RPMI8226 (cell line): ENCODE data around the gene BPGM.

Experiments used
- DNase-seq: peaks from one replicate; pipeline ENCODE4 v3.0.0-alpha.2; 2015

BPGM gene

GRCh38 chr7:134646425-134647305, at the start of gene BPGM:
TSS of gene BPGM (plus strand) at chr7:134646853. CDS start at chr7:134661508, 14,655 bp downstream.
- DNase-seq, result peak; percentile 100

DNA sequence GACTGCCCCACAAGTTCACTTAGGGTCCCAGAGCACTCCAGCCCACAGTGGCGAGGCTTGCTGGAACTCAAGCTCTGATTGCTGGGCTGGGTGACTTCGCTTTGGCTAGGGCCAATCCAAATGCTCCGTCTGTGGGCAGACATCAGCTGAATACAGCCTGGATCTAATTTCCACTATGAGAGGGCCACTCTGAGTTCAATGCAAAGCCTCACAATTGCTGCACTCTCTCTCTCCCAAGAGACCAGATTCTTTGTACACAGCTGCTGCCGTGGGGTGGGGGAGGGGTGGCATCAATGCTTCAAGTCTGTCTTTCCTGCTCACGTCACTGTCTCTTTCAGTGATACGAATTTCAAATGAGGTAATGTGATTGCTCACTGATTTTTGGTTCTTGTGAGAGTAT, 47.3 kb upstream of the BPGM start:
- no peak for DNase-seq

DNA sequence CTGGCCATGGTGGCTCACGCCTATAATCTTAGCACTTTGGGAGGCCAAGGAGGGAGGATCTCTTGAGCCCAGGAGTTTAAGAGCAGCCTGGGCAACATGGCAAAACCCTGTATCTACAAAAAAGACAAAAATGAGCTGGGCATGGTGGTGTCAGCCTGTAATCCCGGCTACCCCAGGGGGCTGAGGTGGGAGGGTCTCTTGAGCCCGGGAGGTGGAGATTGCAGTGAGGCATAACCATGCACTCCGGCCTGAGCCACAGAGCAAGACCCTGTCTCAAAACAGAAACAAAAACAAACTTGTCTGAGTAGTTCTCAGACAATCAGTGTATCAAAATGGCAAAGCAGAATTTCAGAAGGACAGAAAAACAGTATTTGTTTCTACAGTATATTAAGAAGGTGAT, 45.2 kb upstream of the BPGM start:
- no peak for DNase-seq

- peak; percentile 8 for DNase-seq
Measured at GRCh38 chr7:134602881-134603451, 43.7 kb upstream of the BPGM start.

DNA sequence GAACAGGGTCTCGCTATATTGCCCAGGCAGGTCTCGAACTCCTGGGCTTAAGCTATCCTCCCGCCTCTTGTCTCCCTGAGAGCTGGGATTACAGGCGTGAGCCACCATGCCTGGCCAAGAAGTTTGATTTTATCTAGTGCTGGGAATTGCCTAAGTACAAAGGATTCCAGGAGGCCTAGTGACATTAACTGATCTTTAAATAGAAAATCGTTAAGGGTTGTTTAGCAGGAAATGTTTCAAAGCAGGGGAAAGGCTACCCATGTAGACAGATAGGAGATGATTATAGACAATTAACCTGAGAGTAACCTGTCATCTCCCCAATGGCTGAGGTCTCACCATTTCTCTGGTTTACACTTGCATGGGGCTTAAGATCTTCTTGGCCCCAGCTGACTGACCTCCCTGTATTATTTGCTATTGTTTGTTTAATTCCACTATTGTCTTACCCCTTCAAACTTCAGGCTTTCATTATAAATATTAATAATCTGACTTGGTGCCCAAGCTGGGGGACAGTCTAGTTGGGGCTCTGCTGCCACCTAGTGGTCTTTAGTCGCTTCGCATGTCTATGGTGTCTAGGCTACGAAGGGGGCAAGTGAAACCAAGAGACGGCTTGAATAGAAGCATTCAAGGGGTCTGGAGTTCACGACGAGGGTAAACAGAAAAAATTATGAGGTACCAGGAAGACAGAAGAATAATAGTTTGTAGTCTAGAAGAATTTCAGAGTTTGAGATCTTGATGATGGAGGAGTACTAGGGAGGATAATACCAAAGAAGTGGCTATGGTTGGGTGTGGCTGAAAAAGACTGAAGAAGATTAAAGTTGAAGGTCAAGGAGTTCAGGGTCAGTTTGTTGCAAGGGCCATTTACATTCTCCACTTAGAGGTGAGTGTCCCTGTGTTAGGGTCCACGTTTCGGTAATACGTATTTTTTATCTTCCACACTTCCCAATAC, 40.4 kb upstream of the BPGM start:
- DNase-seq, result peak; percentile 80

GRCh38 chr7:134611611-134612151, 35.0 kb upstream of the BPGM start:
- no peak for DNase-seq

GRCh38 chr7:134612197-134612596, 34.5 kb upstream of the BPGM start:
- DNase-seq, result no peak

DNA sequence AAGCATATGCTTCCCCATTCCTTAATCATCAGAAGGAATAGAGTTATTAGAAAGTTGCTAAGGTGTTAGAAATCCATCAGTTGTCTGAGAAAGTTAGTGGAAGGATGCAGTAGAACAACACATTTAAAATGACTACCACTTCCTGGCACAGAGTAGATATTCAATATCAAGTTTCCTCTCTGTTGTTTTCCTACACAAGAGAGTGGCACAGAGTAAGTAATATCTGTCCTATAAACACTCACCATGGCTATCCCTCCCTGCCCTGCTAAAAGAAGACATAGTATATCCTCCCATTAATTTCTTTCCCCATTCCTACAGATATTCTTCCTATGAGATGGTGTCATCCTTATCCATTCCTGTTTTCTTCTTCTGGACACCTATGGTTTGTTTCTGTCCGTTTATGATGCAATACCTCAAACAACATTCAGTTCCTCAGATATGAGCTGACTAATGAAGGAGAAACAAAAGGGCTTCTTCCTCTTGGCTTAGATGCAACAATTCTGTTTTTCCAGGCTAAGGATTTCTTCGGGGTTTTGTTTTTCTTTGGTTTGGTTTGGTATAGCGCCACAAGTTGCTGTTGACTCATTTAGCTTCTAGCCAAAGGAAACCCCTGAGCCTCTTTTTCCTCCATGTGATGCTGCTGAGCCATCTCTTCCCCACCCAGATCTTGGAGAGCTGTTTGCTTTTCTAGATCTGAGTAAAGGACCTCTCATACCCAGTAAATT, 32.9 kb upstream of the BPGM start:
- no peak for DNase-seq

DNA sequence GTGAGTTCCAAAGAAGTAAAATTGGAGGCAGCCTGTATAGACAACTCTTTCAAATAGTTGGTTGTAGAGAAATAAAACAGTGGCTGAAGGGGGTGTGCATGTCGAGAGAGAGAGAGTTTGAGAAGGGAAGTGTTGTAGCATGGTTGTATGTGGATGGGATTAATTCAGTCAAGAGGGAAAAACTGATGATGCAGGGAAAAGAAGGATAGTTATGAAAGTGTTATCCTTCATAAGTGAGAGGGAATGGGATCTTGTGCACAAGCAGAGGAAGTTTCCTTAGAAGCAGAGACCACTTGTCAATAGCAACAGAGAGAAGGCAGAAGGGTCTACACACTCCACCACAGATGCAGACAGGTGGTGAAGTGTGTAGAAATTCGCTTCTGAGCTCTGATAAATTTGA, 30.0 kb upstream of the BPGM start:
- DNase-seq, result no peak

- no peak for DNase-seq
Measured at GRCh38 chr7:134618756-134619530, 27.7 kb upstream of the BPGM start.

GRCh38 chr7:134619627-134620331, 26.9 kb upstream of the BPGM start:
- no peak for DNase-seq

DNA sequence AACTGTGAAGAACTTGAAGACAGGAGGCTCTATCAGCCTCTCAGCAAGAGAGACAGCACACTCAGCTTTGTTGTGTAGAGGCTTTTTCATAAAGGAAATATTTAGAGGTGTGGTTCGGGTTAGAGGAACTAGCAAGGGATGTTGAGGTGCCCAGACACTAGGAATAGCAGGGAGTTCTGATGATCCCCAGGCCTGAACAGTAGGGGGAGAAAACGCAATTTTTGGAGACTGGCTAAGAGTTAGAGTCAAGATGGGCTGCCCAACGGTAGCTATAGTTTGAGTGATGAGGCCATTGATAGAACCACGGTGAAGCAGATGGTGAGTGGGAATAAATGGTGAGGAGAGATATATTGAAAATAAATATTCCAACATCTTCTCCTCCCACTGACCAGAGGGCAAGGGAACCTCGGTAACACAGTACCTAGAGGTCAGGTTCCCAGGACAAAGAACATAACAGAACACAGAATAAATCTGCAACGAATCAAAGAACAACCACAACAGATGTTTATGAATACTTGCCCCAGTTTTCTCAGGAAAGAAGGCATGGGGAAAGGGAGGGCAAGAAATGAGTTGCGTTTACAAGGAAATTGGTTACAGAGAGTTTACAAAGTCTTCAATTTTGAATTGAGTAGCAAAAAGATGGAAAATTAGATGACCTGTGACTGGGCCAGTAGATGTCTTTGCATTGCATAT, 24.2 kb upstream of the BPGM start:
- DNase-seq, result no peak

DNA sequence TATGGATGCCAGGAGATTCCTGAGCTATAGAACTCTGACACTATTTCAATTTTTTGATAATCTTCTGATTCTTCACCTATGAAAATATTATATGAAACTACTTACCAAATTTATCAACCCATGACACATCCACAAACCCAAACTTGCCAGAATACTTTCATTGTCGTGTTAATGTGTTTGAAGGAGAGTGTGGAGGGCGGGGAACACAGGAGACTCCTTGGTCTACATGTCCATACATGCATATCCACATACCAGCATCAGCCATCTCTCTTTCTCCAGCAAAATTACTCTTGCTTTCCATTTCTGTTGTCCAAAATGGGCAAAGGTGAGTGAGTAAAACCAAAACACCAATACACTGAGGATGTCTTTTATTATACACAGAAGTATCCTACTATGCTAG, 23.5 kb upstream of the BPGM start:
- DNase-seq, result no peak

DNA sequence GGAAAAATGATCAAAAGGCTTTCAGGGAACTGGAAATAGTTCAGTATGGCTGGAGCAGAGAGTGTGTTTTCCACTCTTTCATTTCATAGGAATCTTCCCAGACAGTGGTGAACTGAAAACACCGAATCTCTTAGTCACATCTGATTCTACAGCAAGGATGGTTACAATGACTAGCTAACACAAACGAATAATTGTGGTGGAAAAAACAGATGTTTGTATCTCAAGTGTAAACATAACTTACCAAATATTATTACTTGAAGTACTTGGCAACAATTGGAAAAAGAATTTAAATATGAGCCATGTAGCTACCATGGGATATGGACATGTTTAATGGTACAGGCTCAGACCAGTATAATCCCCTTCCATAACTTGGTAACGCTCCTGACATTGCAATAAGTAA, 21.1 kb upstream of the BPGM start:
- DNase-seq, result no peak

GRCh38 chr7:134627109-134627774, 19.4 kb upstream of the BPGM start:
- no peak for DNase-seq

- no peak for DNase-seq
Measured at GRCh38 chr7:134627775-134628153, 18.9 kb upstream of the BPGM start.

GRCh38 chr7:134629445-134629844, 17.2 kb upstream of the BPGM start:
- no peak for DNase-seq

- no peak for DNase-seq
Measured at GRCh38 chr7:134630237-134630636, 16.4 kb upstream of the BPGM start.

DNA sequence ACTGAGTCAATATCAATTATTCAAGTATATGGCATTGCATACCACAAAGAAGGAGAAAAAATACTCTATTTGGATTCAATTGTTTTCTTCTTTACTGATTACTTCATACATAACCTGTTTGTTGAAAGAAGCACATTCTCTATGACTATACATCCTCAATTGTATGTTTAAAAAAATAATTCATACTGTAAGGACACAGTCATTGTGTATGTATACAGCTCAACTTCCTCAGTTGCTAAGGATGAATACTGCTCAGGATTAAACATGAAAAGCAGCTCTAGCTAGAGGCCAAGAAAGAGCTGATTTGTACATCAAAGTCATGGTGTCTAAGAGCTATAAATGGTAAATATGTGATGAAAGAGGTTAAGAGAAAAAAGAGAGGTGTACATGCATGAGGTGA, 15.8 kb upstream of the BPGM start:
- no peak for DNase-seq

DNA sequence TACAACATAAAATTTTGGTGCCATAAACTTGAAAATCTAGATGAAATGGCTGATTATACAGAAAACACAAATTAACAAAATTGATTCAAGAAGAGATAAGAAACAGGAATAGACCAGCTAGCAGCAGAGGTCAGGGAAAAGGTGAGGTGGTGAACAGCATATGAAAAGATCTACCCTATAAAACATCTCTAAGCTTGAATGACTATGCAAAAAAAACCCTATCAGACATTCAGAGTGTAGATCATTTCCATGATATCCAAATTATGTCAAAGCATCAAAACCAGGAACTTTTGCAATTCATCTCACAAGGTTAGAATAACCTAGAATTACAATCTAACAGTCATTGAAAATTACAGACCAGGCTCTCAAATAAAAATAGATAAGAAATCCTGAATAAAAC, 14.6 kb upstream of the BPGM start:
- DNase-seq, result no peak
